Stomach (tissue), 9 donors: Measurements from ENCODE around the gene ZFYVE9. TPM values are rescaled to one million over a fixed set of nuclear protein-coding genes. Genes with fewer than 3 reads are reported as not detected.

Source experiments
- DNase-seq, 2 donors: peaks; one replicate each; pipeline versions ENCODE4 v3.0.0 to v3.0.0-alpha.2; 2013 to 2019
- H3K27ac ChIP-seq, 5 donors: fragments of 200-600 bp in 4 of 5; sonication (generic) in 4 of 5; one replicate each; pipeline ENCODE4 v1.5.1; 2013 to 2019; ENCODE audit warnings: mild to moderate bottlenecking in 1 of 5, moderate library complexity in 1 of 5
- H3K27me3 ChIP-seq, 3 donors: fragments of 200-600 bp; sonication (generic); one replicate each; pipeline ENCODE4 v1.5.1; 2017 to 2019; ENCODE audit warnings: mixed run types in 1 of 3
- H3K36me3 ChIP-seq, 4 donors: fragments of 200-600 bp; sonication (generic); 1 replicate in 3 of 4; 2 replicates in 1 of 4; pipeline ENCODE4 v1.5.1; 2016 to 2019
- H3K4me1 ChIP-seq, 4 donors: fragments of 200-600 bp; sonication (generic); one replicate each; pipeline ENCODE4 v1.5.1; 2016 to 2019
- H3K4me3 ChIP-seq, 4 donors: fragments of 200-600 bp; sonication (generic) in 3 of 4; one replicate each; pipeline ENCODE4 v1.5.1; 2016 to 2019; ENCODE audit warnings: mild to moderate bottlenecking in 1 of 4
- H3K9me3 ChIP-seq, 4 donors: fragments of 200-600 bp; sonication (generic); one replicate each; pipeline ENCODE4 v1.5.1; 2016 to 2019
- EP300 ChIP-seq: sonication (generic); formaldehyde crosslinking; IDR thresholded peaks from one replicate; pipeline ENCODE4 v1.6.1; 2017; ENCODE audit warnings: antibody characterized with exemption
- POLR2A ChIP-seq, 4 donors: fragments of 450-650 bp; IDR thresholded peaks; one replicate each; pipeline ENCODE4 v1.6.1; 2016; ENCODE audit warnings: antibody characterized with exemption in 4 of 4, control low read depth in 2 of 4, mild to moderate bottlenecking in 1 of 4, moderate library complexity in 1 of 4
- POLR2AphosphoS5 ChIP-seq, 3 donors: sonication (generic); formaldehyde crosslinking; IDR thresholded peaks; one replicate each; pipeline ENCODE4 v1.6.1; 2016; ENCODE audit warnings: antibody characterized with exemption in 3 of 3
- WGBS, 5 donors: extraction: QIAGEN DNeasy Blood & Tissue Kit in 3 of 5; methylation state at CpG; one replicate each; pipeline versions ENCODE4 v1.1.5 to v1.1.7; 2013 to 2018; 5-methylcytosine and 5-hydroxymethylcytosine counted together
- intact Hi-C: fragments of 100-400 bp; cut with DNase I; formaldehyde crosslinking; loops from one replicate; pipeline ENCODE4 v1.15.1; 2023; ENCODE audit warnings: low total_unique reads
- polyA plus RNA-seq, 3 donors: library from polyadenylated mRNA; stranded (reverse); fragments of 200-250 nt; gene quantifications; one replicate each; pipeline ENCODE4 v1.2.3, GENCODE V29; 2013
- total RNA-seq, 5 donors: library from RNA; depleted of rRNA; stranded (reverse); fragments of >200 nt; gene quantifications; one replicate each; pipeline versions ENCODE4 v1.1.0 to v1.2.3, GENCODE V29; 2014 to 2016
- TF ChIP-seq, protein P1 (sequence below), 7 experiments: fragments of 450-650 bp in 4 of 7; fragments of 200-600 bp in 3 of 7; sonication (generic) in 3 of 7; IDR thresholded peaks; one replicate each; pipeline ENCODE4 v1.5.1; 2016 to 2019; ENCODE audit warnings: antibody characterized with exemption in 7 of 7, control low read depth in 2 of 7, mild to moderate bottlenecking in 1 of 7
- donor health status: healthy with polysubstance abuse.
- donor health status: Bipolar disorder and iron deficiency.
- donor health status: healthy.

Gene ZFYVE9
- total and polyA plus RNA-seq, 8 donors, result 3.6 to 61.1 (median 15.7) TPM

DNA sequence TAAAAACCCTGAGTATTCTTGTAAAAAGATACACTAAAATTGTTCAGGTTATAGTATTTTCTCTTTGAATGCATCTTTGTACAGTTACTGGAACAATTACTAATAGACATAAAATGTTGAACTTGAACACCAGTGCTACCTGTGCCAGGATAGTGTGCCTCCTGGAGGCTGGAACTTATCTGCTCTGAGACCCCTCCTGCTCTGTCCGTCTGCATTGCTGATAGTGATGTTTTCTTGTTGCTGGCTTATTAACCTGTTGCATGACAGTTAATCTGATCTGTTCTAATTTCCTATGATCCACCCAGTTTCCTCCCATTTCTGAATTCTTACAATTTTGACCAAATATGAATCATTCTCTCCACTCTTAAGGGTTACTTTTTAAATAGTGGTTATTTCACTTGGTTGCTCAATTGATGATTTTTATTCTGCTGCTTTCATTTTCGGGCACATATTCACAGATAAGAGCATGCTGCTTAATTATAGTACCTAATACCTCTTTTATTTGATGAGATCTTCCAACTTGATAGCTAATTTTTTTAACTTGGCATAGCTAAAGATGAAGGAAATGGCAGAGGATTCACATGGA, 122.7 kb downstream of the ZFYVE9 start:
- no peaks in the 10 kb centered on the region for H3K9me3 ChIP-seq
- peaks cover 0 to 20% (median 18%) of the 10 kb centered on the region in 4 donors for H3K36me3 ChIP-seq
- no peaks in the 10 kb centered on the region for H3K27me3 ChIP-seq
- DNase-seq, result peak in 1 of 2 donors; percentile 10
- 30 to 53% (median 39%) methylated on average over 2 of the region's 2 CpGs for WGBS, 5 donors
- H3K27ac ChIP-seq, result no peak overlapping the region
- no peak overlapping the region for H3K4me3 ChIP-seq
- no peak for TF ChIP-seq POLR2A (IDR thresholded peaks at IDR 0.05)
- TF ChIP-seq POLR2AphosphoS5 (IDR thresholded peaks at IDR 0.05), result no peak
- TF ChIP-seq EP300, result no peak
- TF ChIP-seq, protein P1, sequence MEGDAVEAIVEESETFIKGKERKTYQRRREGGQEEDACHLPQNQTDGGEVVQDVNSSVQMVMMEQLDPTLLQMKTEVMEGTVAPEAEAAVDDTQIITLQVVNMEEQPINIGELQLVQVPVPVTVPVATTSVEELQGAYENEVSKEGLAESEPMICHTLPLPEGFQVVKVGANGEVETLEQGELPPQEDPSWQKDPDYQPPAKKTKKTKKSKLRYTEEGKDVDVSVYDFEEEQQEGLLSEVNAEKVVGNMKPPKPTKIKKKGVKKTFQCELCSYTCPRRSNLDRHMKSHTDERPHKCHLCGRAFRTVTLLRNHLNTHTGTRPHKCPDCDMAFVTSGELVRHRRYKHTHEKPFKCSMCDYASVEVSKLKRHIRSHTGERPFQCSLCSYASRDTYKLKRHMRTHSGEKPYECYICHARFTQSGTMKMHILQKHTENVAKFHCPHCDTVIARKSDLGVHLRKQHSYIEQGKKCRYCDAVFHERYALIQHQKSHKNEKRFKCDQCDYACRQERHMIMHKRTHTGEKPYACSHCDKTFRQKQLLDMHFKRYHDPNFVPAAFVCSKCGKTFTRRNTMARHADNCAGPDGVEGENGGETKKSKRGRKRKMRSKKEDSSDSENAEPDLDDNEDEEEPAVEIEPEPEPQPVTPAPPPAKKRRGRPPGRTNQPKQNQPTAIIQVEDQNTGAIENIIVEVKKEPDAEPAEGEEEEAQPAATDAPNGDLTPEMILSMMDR (IDR thresholded peaks at IDR 0.05), result no peak
- peaks cover 3 to 17% (median 11%) of the 10 kb centered on the region in 4 donors for H3K4me1 ChIP-seq
- intact Hi-C loops, result no loop called here

DNA sequence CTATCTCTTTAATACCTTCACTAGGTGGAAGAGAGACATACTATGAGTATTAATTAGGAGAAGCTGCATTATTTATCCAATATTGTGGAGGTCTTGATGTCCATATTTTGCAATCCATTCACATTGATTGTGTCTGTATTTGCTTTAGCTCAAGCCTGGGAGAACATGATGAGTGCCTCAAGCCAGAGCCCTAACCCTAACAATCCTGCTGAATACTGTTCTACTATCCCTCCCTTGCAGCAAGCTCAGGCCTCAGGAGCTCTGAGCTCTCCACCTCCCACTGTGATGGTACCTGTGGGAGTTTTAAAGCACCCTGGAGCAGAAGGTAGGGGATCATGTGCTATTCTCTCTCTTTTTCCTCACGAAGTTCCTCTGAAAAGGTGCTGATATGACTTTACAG, 124.6 kb downstream of the ZFYVE9 start:
- no peak overlapping the region for H3K27ac ChIP-seq
- DNase-seq, result no peak
- H3K4me3 ChIP-seq, result no peak overlapping the region
- H3K27me3 ChIP-seq, result no peaks in the 10 kb centered on the region
- intact Hi-C loops, result no loop called here
- H3K4me1 ChIP-seq, result peaks cover 3 to 17% (median 11%) of the 10 kb centered on the region in 4 donors
- TF ChIP-seq EP300 (no peak), POLR2AphosphoS5 (IDR thresholded peaks at IDR 0.05) (no peak), POLR2A (IDR thresholded peaks at IDR 0.05) (no peak)
- TF ChIP-seq, protein P1 (IDR thresholded peaks at IDR 0.05), result no peak
- no peaks in the 10 kb centered on the region for H3K9me3 ChIP-seq
- WGBS, 5 donors, result 84 to 98% (median 93%) methylated on average over 1 of the region's 1 CpG
- peaks cover 0 to 26% (median 18%) of the 10 kb centered on the region in 4 donors for H3K36me3 ChIP-seq

DNA sequence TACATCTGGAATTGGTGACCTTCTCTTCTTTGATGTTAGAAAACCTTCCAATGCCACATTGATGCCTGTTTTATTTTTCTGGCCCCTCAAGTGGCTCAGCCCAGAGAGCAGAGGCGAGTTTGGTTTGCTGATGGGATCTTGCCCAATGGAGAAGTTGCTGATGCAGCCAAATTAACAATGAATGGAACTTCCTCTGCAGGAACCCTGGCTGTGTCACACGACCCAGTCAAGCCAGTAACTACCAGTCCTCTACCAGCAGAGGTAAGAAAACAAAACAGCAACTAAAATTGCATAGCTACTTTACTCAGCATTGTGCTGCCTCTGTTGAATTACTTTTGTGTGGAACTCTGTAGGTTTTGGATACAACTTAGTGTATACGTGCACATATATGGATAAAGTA, 126.5 kb downstream of the ZFYVE9 start:
- WGBS, 5 donors, result 51 to 57% (median 53%) methylated on average over 3 of the region's 3 CpGs
- TF ChIP-seq, protein P1 (IDR thresholded peaks at IDR 0.05), result no peak
- Histone ChIP-seq H3K9me3 (no peaks in the 10 kb centered on the region), H3K4me3 (no peak overlapping the region), H3K36me3 (peaks cover 0 to 26% (median 23%) of the 10 kb centered on the region in 4 donors), H3K27me3 (no peaks in the 10 kb centered on the region), H3K27ac (no peak overlapping the region), H3K4me1 (peaks cover 0 to 12% (median 6%) of the 10 kb centered on the region in 4 donors)
- DNase-seq, result peak in 1 of 2 donors; percentile 3
- intact Hi-C loops, result no loop called here

DNA sequence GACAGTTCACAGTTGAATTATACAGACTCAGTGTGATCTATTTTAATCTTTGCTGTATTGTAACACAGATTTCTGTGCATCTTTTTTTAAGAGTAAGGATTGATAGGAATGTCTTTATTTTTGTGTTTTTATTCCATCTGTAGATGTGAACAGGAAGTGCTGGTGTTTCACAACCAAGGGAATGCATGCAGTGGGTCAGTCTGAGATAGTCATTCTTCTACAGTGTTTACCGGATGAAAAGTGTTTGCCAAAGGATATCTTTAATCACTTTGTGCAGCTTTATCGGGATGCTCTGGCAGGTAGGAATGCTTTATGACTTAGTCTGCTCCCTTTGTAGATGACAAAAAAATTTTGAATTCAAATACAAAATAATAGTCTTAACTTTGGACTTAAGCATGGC, 139.6 kb downstream of the ZFYVE9 start:
- 36 to 65% (median 44%) methylated on average over 2 of the region's 2 CpGs for WGBS, 5 donors
- Histone ChIP-seq H3K4me3 (no peak overlapping the region), H3K36me3 (peaks cover 0 to 39% (median 21%) of the 10 kb centered on the region in 4 donors), H3K27me3 (no peaks in the 10 kb centered on the region), H3K4me1 (no peaks in the 10 kb centered on the region), H3K9me3 (no peaks in the 10 kb centered on the region), H3K27ac (no peak overlapping the region)
- intact Hi-C loops, result no loop called here
- peak in 1 of 2 donors; percentile 13 for DNase-seq
- TF ChIP-seq POLR2A (IDR thresholded peaks at IDR 0.05), result no peak
- TF ChIP-seq, protein P1 (IDR thresholded peaks at IDR 0.05), result no peak
- no peak for TF ChIP-seq POLR2AphosphoS5 (IDR thresholded peaks at IDR 0.05)
- TF ChIP-seq EP300, result no peak
